Measurements from ENCODE around the gene BICRA. TPM values are rescaled to one million over a fixed set of nuclear protein-coding genes. Genes with fewer than 3 reads are reported as not detected.
"Not testable (repeated sequence)": the region's sequence is repeated elsewhere in the genome, so short reads cannot be mapped to it uniquely, and the experiment has no call there.

Gene BICRA
- total RNA-seq, 3 donors from 2014 or later = 4.2 to 8.3 (median 7.5) TPM

DNA sequence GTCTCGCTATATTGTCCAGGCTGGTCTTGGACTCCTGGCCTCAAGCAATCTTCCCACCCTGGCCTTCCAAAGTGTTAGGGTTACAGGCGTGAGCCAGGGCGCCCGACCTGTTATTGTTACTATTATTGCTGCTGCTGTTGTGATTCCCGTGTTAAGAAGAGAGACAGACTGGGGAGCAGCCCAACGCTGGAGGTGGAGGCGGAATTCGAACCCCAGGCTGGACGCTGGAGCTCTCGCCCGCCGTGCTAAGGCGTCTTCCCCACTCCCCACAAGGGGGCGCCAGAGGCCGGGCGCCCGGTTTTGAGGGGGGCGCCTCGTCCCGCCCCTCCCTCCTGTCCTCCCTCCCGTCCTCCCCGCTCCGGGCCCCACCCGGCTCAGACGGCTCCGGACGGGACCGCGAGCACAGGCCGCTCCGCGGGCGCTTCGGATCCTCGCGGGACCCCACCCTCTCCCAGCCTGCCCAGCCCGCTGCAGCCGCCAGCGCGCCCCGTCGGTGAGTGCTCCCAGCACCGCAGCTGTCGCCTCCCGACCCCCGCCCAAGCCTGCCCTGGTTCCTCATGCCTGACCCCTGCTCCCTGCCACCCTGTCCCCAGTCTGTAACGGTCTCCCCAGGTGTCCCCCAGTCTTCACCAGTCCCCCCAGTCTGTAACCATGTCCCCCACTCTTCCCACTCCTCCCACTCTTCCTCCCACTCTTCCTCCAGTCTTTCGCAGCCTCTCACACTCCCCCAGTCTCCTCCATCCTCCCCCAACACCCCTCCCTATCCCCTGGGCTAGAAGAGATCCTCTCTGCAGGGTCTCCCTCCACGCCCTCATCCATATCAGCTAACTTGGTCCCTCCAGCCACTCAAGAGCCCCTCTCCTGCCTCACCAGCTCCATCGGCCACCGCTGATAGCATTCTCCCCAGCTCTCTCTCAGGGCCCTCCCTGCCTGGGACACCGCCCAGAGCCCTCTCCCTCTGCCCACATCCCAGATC, 104.4 kb downstream of the BICRA start, which contains the start of gene EHD2:
TSS of gene EHD2 (plus strand) at position 377 of the 976 bp plus-strand sequence. CDS start 3,191 bp downstream, outside the sequence.
- intact Hi-C loops (cut with DNase I; ENCODE audit: low total_unique reads) = loop anchor here (1.0 kb wide), 1 partner anchor 30 kb away; no protein-coding TSS in a partner anchor
- no peaks in the 10 kb centered on the region for H3K9me3 ChIP-seq

GRCh38 chr19:47714339-47714738, 105.4 kb downstream of the BICRA start:
- Histone ChIP-seq H3K4me3 (peak overlapping the region; percentile 60 to 88 (median 76)), H3K27me3 (no peaks in the 10 kb centered on the region), H3K36me3 (no peaks in the 10 kb centered on the region), H3K9me3 (no peaks in the 10 kb centered on the region), H3K4me1 (no peaks in the 10 kb centered on the region), H3K27ac (peak overlapping the region; percentile 86 to 91)
- TF ChIP-seq POLR2A (IDR thresholded peaks at IDR 0.05) = no peak
- TF ChIP-seq CTCF (IDR thresholded peaks at IDR 0.05) = no peak
- TF ChIP-seq POLR2AphosphoS5 (IDR thresholded peaks at IDR 0.05) = no peak
- no peak for DNase-seq (ENCODE audit: low spot score in 2 of 2)
- intact Hi-C loops (cut with DNase I; ENCODE audit: low total_unique reads) = no loop called here

More for the DNA sequence above, 104.4 kb downstream of the BICRA start, which contains the start of gene EHD2:
- H3K4me1 ChIP-seq = no peaks in the 10 kb centered on the region
- peak; percentile 54 to 70 for DNase-seq (ENCODE audit: low spot score in 2 of 2)
- no peaks in the 10 kb centered on the region for H3K27me3 ChIP-seq
- H3K4me3 ChIP-seq = peak within 1 kb of the TSS; percentile 60 to 88 (median 76)
- no peaks in the 10 kb centered on the region for H3K36me3 ChIP-seq
- TF ChIP-seq POLR2AphosphoS5 (IDR thresholded peaks at IDR 0.05) (peak; percentile 66 to 77 (median 68)), POLR2A (IDR thresholded peaks at IDR 0.05) (no peak), CTCF (IDR thresholded peaks at IDR 0.05) (peak; percentile 88 to 98 (median 98))
- H3K27ac ChIP-seq = peak within 1 kb of the TSS; percentile 86 to 91

DNA sequence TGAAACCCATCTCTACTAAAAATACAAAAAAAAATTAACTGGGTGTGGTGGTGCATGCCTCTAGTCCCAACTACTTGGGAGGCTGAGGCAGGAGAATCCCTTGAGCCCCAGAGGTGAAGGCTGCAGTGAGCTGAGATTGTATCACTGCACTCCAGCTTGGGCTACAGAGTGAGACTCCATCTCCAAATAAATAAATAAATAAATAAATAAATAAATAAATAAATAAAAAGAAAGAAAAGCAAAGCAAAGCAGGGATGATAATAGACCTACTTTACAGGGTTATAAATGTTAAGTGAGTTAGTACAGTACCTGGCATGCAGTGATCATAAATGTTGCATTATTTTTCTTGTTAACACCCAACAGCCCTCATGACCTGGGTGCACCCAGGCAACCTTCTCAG, 105.9 kb downstream of the BICRA start:
- intact Hi-C loops (cut with DNase I; ENCODE audit: low total_unique reads); H3K9me3 ChIP-seq; H3K27me3 ChIP-seq; DNase-seq (ENCODE audit: low spot score in 2 of 2); H3K4me1 ChIP-seq; H3K36me3 ChIP-seq: not testable (repeated sequence)
- H3K27ac ChIP-seq = peak overlapping the region in 1 of 2 donors; percentile 91
- peak overlapping the region; percentile 60 to 88 (median 76) for H3K4me3 ChIP-seq

- no peaks in the 10 kb centered on the region for H3K27me3 ChIP-seq
- H3K9me3 ChIP-seq = no peaks in the 10 kb centered on the region
- no peak for DNase-seq (ENCODE audit: low spot score in 2 of 2)
- TF ChIP-seq POLR2AphosphoS5 (IDR thresholded peaks at IDR 0.05) (no peak), CTCF (IDR thresholded peaks at IDR 0.05) (no peak), POLR2A (IDR thresholded peaks at IDR 0.05) (no peak)
- peak overlapping the region in 1 of 2 donors; percentile 79 for H3K27ac ChIP-seq
- no peaks in the 10 kb centered on the region for H3K4me1 ChIP-seq
- intact Hi-C loops (cut with DNase I; ENCODE audit: low total_unique reads) = no loop called here
- no peaks in the 10 kb centered on the region for H3K36me3 ChIP-seq
- peak overlapping the region; percentile 10 to 54 (median 17) for H3K4me3 ChIP-seq
These were observed 107.5 kb downstream of the BICRA start for GRCh38 chr19:47716270-47716937.

DNA sequence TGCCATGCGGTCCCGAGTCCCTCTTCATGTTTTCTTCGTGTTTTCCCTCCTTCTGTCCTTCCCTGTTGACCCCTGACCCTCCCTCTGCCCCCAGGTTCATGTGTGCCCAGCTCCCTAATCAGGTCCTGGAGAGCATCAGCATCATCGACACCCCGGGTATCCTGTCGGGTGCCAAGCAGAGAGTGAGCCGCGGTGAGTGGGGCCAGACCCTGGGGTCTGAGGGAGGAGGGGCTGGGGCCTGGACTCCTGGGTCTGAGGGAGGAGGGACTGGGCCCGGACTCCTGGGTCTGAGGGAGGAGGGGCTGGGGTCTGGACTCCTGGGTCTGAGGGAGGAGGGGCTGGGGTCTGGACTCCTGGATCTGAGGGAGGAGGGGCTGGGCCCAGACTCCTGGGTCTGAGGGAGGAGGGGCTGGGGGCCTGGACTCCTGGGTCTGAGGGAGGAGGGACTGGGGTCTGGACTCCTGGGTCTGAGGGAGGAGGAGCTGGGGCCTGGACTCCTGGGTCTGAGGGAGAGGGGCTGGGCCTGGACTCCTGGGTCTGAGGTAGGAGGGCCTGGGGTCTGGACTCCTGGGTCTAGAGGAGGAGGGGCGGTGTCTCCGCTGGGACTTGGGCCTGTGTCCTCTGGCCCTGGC, 109.6 kb downstream of the BICRA start:
- H3K36me3 ChIP-seq; H3K4me1 ChIP-seq; H3K9me3 ChIP-seq; H3K27me3 ChIP-seq; intact Hi-C loops (cut with DNase I; ENCODE audit: low total_unique reads); DNase-seq (ENCODE audit: low spot score in 2 of 2): not testable (repeated sequence)
- Histone ChIP-seq H3K27ac (peak overlapping the region; percentile 88 to 97), H3K4me3 (peak overlapping the region; percentile 20 to 53 (median 30))
